DMS79 (cell line): Measurements from ENCODE around the gene GDPD5.

Experiments
- DNase-seq: peaks from one replicate; lab custom pipeline; 2025; lab: John Stamatoyannopoulos, UW

Gene GDPD5

GRCh38 chr11:75490221-75491181 is 35.2 kb downstream of the GDPD5 start:
- no peak for DNase-seq

- DNase-seq: no peak
These were observed 38.4 kb downstream of the GDPD5 start for GRCh38 chr11:75487365-75487764.

- DNase-seq: no peak
These were observed 40.0 kb downstream of the GDPD5 start for GRCh38 chr11:75485742-75486141.

- DNase-seq: no peak
These were observed 42.7 kb downstream of the GDPD5 start for GRCh38 chr11:75482931-75483469.

GRCh38 chr11:75481922-75482606 is 43.7 kb downstream of the GDPD5 start:
- no peak for DNase-seq

GRCh38 chr11:75481223-75481921 is 44.4 kb downstream of the GDPD5 start:
- no peak for DNase-seq

GRCh38 chr11:75480185-75481175 is 45.3 kb downstream of the GDPD5 start:
- DNase-seq: no peak

GRCh38 chr11:75479597-75480145 is 46.1 kb downstream of the GDPD5 start:
- DNase-seq: no peak

- no peak for DNase-seq
These were observed 46.8 kb downstream of the GDPD5 start for GRCh38 chr11:75478783-75479596.

GRCh38 chr11:75477614-75477935 is 48.2 kb downstream of the GDPD5 start:
- DNase-seq: no peak

GRCh38 chr11:75476739-75477613 is 48.8 kb downstream of the GDPD5 start:
- DNase-seq: peak; percentile 88

GRCh38 chr11:75475767-75476650 is 49.7 kb downstream of the GDPD5 start:
- peak; percentile 76 for DNase-seq

- no peak for DNase-seq
These were observed 50.6 kb downstream of the GDPD5 start for GRCh38 chr11:75474878-75475766.

GRCh38 chr11:75474240-75474639 is 51.5 kb downstream of the GDPD5 start:
- no peak for DNase-seq

GRCh38 chr11:75473684-75474083 is 52.1 kb downstream of the GDPD5 start:
- DNase-seq: no peak

GRCh38 chr11:75472081-75472732 is 53.5 kb downstream of the GDPD5 start:
- DNase-seq: no peak
